NOMO-1 treated with DMSO at 0.1 percent for 48 hours (cell line): ENCODE results near the gene ITGA11.

Experiments
- DNase-seq: peaks from one replicate; lab custom pipeline; 2025; ENCODE audit not compliant: unreplicated experiment; lab: John Stamatoyannopoulos, UW

Gene ITGA11

GRCh38 chr15:68333775-68334470, 98.0 kb downstream of the ITGA11 start:
- DNase-seq = no peak

GRCh38 chr15:68332266-68332665, 99.7 kb downstream of the ITGA11 start:
- DNase-seq = no peak

GRCh38 chr15:68330901-68331300, 101.1 kb downstream of the ITGA11 start:
- DNase-seq = no peak

- no peak for DNase-seq
These were observed 101.5 kb downstream of the ITGA11 start for GRCh38 chr15:68330416-68330815.

GRCh38 chr15:68328964-68329363, 103.0 kb downstream of the ITGA11 start:
- no peak for DNase-seq

- DNase-seq = no peak
These were observed 103.5 kb downstream of the ITGA11 start for GRCh38 chr15:68328443-68328842.

GRCh38 chr15:68326711-68327354, 105.1 kb downstream of the ITGA11 start:
- DNase-seq = peak; percentile 13

- no peak for DNase-seq
These were observed 106.2 kb downstream of the ITGA11 start for GRCh38 chr15:68325726-68326125.

- no peak for DNase-seq
These were observed 109.2 kb downstream of the ITGA11 start for GRCh38 chr15:68322796-68323195.

- DNase-seq = no peak
These were observed 110.7 kb downstream of the ITGA11 start for GRCh38 chr15:68321229-68321628.

- no peak for DNase-seq
These were observed 112.0 kb downstream of the ITGA11 start for GRCh38 chr15:68319997-68320396.

GRCh38 chr15:68318931-68319909, 112.7 kb downstream of the ITGA11 start:
- no peak for DNase-seq

- no peak for DNase-seq
These were observed 113.7 kb downstream of the ITGA11 start for GRCh38 chr15:68318008-68318835.

- DNase-seq = no peak
These were observed 114.5 kb downstream of the ITGA11 start for GRCh38 chr15:68317281-68318007.

GRCh38 chr15:68316061-68316804, 115.7 kb downstream of the ITGA11 start:
- no peak for DNase-seq

GRCh38 chr15:68315495-68316031, 116.4 kb downstream of the ITGA11 start:
- no peak for DNase-seq

- DNase-seq = no peak
These were observed 116.9 kb downstream of the ITGA11 start for GRCh38 chr15:68315035-68315434.

- no peak for DNase-seq
These were observed 117.4 kb downstream of the ITGA11 start for GRCh38 chr15:68314563-68314962.
